HK-2 (cell line): Measurements from ENCODE around the gene BRD3.

Experiments used
- DNase-seq: peaks from one replicate; pipeline ENCODE4 v3.0.0-alpha.2; 2018; ENCODE audit not compliant: unreplicated experiment

BRD3 gene

GRCh38 chr9:134024828-134025605 lies 42.8 kb downstream of the BRD3 start, which contains the start of gene BRD3OS:
Gene BRD3OS, plus strand, starts transcription at chr9:134025481. Its CDS starts 1,267 bp downstream, at chr9:134026748.
- DNase-seq: peak; percentile 100

DNA sequence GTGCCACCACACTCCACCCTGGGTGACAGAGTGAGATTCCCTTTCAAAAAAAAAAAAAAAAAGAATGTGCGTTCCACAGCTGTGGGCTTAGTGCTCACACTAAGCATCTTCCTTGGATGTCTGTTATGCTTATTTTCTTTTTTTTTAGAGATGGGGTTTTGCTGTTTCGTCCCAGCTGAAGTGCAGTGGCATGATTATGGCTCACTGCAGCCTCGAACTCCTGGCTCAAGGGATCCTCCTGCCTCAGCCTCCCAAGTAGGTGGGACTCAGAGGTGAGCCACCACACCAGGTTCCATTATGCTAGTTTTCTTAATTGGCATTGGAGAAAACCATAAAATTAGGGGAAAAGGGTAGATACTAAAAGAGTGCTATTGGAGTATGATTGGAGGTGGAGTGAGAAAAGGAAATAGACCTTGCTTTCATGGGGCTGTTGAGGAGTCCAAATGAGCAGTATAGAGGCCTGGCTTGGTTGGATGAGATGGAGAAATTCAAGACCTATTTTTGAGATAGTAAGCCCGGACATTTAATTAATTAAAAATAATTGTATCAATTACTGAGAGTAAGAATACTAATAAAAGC lies 43.5 kb downstream of the BRD3 start:
- DNase-seq: no peak

- no peak for DNase-seq
Observed at GRCh38 chr9:134014946-134015345, 52.9 kb downstream of the BRD3 start.

- no peak for DNase-seq
Observed at GRCh38 chr9:134011401-134011800, 56.4 kb downstream of the BRD3 start.

DNA sequence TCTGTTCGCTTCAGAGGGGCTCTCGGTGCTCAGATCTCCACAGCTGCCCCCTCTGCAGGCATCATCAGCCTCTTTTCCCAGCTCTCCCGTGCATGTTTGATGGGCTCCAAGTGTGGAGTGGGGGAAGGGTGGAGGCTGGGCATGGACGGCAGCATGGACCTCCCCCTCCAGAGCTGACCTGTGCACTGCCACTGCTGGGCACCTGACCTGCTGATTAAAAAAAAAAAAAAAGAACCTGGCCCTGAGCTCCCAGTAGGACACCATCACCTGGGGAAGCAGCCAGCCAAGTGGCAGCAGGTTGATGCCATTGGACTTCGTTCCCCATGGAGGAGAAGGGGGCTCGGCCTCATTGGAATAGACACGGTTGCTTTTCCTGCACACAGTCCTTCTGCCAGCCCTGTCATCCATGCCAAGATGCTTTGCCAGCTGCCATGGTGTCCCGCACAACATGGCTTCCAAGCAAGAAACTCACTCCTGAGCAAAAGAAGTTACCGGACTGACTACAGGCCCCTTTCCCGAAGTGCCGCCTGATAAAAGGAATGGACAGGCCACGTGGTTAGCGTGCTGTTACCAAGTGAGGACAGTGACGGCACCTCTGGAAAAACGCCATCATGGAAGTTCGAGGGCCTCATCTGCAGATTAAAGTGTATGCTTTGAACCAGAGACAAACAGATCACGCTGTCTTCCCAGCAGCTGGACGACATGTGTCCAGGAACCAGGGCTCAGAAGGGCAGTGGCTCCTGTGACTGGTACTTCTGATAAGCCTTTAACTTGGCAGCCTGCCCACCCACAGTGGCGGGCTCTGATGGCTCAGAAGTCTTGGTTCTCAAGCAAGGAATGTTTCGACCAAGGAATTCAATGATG lies 57.3 kb downstream of the BRD3 start:
- DNase-seq: no peak

- DNase-seq: no peak
Observed at GRCh38 chr9:134007571-134007970, 60.3 kb downstream of the BRD3 start.

GRCh38 chr9:134007150-134007549 lies 60.7 kb downstream of the BRD3 start:
- no peak for DNase-seq

GRCh38 chr9:134005381-134005780 lies 62.4 kb downstream of the BRD3 start:
- DNase-seq: no peak

DNA sequence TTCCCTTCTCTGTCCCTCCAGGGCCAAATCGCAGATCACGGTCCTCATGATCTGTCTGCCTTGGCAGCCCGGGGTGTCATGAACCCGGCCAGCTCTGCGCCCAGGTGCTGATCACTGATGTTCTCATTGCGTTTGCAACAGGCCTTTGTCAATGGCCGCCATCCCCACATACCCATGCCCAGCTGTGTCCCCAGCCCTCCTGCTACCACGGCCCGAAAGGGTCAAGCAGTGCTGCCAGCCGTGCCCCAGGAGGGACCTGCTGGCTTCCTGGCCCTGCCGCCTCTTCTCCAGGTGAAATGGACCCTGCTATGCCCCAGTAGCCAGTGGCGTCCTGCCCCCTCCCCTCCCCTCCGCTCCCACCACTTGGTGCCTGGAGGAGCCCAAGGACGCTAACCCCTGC lies 62.9 kb downstream of the BRD3 start:
- no peak for DNase-seq

GRCh38 chr9:134004131-134004873 lies 63.5 kb downstream of the BRD3 start:
- no peak for DNase-seq

DNA sequence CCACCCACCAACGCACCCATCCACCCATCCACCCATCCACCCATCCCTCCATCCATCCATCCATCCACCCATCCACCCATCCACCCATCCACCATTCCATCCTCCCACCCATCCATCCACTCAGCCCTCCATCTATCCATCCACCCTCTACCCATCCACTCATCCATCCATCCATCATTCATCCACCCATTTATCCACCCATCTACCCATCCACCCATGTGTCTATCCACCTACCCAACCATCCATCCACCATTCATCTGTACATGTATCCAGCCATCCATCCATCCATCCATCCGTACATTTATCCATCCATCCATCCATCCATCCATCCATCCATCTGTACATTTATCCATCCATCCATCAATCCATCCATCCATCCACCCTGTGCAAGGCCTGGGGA lies 64.6 kb downstream of the BRD3 start:
- DNase-seq: no peak

DNA sequence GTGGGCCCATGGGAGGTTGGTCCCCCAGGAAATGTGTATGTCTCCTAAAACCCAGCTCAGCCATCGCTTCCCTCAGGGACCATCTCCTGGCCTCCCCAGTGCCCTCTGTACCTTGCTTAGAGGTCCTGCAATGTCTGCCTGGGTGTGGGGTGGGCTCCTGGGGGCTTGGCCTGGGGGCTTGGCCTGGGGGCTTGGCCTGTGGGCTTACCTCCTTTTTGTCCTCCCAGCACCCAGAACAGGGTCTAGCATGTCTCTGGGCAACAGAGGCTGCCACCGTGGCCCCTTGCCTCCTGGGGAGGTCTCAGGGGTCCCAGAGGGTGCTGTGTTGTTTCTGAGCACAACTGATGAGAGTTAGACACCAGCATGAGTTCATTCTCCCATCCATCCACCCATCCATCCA lies 65.0 kb downstream of the BRD3 start:
- no peak for DNase-seq

DNA sequence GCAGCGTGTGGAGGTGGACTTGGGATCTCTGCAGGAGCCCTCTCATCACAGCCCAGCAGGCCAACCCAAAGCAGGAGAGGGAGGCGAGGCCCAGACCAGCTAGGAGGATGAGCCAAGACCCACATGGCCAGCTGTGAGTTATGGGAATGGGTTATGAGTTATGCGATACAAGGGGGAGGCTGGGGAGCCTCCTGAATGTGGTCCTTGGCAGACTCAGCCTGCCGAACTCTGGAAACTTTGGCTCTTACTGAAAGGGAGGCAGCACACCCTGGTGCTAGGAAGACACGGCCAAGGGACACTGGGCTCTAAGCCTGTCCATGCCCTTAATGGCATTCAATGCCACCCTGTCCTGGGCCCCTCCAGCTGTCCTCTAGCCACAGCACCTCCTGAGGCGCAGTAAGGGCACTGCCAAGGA lies 68.0 kb downstream of the BRD3 start:
- no peak for DNase-seq

DNA sequence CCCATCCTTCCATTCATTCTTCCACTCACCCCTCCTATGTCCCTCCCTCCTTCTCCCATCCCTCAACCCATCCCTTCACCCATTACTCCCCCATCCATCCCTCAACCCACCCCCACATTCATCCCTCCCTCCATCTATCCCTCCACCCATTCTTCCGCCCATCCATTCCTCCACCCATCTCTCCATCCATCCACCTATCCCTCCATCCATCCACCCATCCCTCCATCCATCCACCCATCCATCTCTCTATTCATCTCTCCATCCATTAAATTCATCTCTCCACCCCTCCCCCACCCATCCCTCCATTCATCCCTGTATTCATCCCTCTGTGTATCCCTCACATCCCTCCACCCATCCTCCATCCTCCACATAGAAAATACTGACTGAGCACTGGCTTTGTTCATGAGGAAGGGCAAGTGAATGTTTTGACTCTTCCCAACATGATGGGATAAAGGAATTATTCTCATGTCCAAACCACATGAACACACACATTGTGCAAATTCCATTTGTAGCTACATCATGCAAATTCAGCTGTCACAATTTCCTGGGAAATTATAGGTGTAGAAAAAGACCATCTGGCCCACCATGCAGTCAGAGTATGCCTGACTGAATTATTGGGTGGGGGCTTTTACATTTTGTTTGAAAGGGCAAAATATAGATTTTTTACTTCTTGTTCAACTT lies 68.8 kb downstream of the BRD3 start:
- DNase-seq: no peak

DNA sequence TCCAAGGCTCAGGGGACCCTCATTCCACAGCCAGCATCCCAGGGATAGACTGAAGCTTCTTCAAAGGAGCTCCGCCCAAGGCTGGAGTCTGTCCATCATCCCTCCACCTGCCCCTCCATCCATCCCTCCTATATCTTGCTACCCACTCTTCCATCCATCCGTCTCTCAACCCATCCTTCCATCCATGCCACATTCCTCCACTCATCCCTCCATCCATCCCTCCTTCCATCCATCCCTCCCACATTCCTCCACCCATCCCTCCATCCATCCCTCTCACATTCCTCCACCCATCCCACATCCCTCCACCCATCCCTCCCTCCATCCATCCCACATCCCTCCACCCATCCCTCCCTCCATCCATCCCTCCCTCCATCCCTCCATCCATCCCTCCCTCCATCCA lies 70.2 kb downstream of the BRD3 start:
- no peak for DNase-seq

DNA sequence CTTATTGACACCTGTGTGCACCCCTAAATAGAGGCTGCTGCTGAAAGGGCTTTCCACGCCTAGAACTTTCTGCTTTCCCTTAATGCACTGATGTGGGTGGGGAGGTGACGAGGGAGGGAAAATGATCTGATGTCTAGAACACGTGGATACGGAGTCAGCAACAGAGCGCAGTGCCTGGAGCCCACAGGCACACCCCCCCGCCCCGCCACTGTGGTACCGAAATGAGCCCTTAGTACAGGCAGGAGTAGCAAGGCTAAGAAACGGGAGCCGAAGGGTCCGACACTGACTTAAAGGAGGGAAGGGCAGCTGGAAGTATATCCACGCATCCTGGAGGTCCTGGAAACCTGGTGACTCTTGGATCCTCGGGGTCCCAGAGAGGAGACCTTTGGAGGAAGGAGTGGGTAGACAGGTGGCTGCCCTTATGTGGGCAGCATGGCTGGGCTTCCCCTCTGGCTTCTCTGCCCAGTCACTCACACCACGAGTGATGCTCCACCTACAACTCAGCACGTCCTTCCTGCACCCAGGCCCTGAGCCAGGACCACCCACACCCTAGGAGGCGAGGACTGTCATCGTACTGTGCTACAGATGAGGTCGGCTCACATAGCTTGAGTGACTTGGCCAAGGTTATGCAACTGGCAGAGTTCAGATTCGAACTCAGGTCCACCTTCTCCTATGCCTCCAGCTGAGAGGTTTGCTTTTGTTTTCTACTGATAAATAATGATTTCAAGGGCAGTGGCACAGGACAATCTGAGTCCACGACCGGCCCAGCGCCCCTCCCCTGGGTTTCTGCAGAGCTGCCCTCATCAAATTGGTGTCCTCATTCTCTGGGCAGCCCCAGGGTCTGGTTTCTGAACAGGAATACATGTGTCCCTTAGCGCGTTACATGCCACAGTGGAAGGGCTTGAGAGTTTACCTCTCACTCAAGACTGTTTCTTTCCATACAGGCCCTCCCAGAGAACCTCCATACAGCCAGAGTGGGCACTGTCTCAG lies 71.0 kb downstream of the BRD3 start:
- DNase-seq: no peak

GRCh38 chr9:133995012-133995896 lies 72.6 kb downstream of the BRD3 start:
- no peak for DNase-seq

DNA sequence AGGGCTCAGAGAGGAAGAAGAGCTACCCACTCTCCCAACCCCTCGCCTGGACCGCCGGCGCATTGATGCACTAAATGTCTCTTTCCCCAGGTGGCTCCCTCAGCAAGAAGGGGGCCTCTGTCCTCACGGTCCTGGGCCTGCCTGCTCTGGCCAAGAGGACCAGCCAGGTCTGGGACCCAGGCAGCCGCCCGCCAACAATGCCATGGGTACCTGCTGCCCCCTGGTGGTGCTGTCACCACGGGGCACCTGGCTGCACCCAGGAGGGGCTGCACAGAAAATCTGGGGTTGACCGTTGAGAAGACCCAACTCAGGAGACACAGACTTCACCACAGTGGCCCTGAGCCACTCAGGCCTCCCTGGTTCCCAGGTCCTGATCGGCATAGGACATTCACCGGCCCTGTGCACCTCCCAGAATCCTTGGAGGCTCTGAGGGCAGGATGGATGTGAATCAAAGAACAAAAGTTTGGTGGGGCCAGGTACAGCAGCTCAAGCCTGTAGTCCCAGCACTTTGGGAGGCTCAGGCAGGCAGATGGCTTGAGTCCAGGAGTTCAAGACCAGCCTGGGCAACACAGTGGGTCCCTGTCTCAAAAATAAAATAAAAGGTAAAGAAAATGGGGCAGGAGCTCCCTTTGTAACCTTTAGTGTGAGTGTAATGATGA lies 73.3 kb downstream of the BRD3 start:
- DNase-seq: peak; percentile 77
